Raji (cell line): ENCODE measurements around the gene HSPA12B.

ENCODE experiments used
- POLR2A ChIP-seq: IDR thresholded peaks from 2 replicates; pipeline ENCODE4 v1.6.1; 2011; ENCODE audit warnings: low read depth, low read length, control low read depth; ENCODE audit not compliant: insufficient read depth

The HSPA12B gene

GRCh38 chr20:3759316-3759823, 26.9 kb downstream of the HSPA12B start:
- TF ChIP-seq POLR2A = no peak

- TF ChIP-seq POLR2A = no peak
These were observed 27.4 kb downstream of the HSPA12B start for GRCh38 chr20:3759884-3760283.

- TF ChIP-seq POLR2A = no peak
These were observed 28.3 kb downstream of the HSPA12B start for GRCh38 chr20:3760655-3761348.

GRCh38 chr20:3763671-3764601, 31.5 kb downstream of the HSPA12B start:
- TF ChIP-seq POLR2A = no peak

- TF ChIP-seq POLR2A = no peak
These were observed 32.2 kb downstream of the HSPA12B start for GRCh38 chr20:3764659-3765058.

GRCh38 chr20:3765171-3765882, 32.8 kb downstream of the HSPA12B start:
- TF ChIP-seq POLR2A = no peak

GRCh38 chr20:3766422-3767109, 34.1 kb downstream of the HSPA12B start:
- no peak for TF ChIP-seq POLR2A

GRCh38 chr20:3767110-3767426, 34.6 kb downstream of the HSPA12B start:
- no peak for TF ChIP-seq POLR2A

GRCh38 chr20:3767427-3768341, 35.2 kb downstream of the HSPA12B start, which contains the start of gene ADISSP:
Gene ADISSP (minus strand): TSS chr20:3767753. CDS start chr20:3760100, 7,653 bp downstream.
- TF ChIP-seq POLR2A = peak; percentile 84

GRCh38 chr20:3768342-3769130, 36.1 kb downstream of the HSPA12B start:
- no peak for TF ChIP-seq POLR2A

- no peak for TF ChIP-seq POLR2A
These were observed 39.1 kb downstream of the HSPA12B start for GRCh38 chr20:3771552-3772058.

GRCh38 chr20:3775457-3776108, 43.1 kb downstream of the HSPA12B start:
- no peak for TF ChIP-seq POLR2A
